GM15510 (cell line): ENCODE results near the gene SERINC2.

Experiments
- POLR2A ChIP-seq: IDR thresholded peaks from 3 replicates; pipeline ENCODE4 v1.6.1; 2011; ENCODE audit warnings: borderline replicate concordance; ENCODE audit not compliant: insufficient read length; ENCODE audit errors: extremely low read depth

SERINC2 gene

GRCh38 chr1:31421371-31422040 lies 8.5 kb downstream of the SERINC2 start:
- TF ChIP-seq POLR2A = no peak

- no peak for TF ChIP-seq POLR2A
Measured at GRCh38 chr1:31422505-31423319, 9.7 kb downstream of the SERINC2 start.

- no peak for TF ChIP-seq POLR2A
Measured at GRCh38 chr1:31423418-31423947, 10.5 kb downstream of the SERINC2 start.

- TF ChIP-seq POLR2A = no peak
Measured at GRCh38 chr1:31424568-31424967, 11.6 kb downstream of the SERINC2 start.

- TF ChIP-seq POLR2A = no peak
Measured at GRCh38 chr1:31425301-31426081, 12.5 kb downstream of the SERINC2 start.

- TF ChIP-seq POLR2A = no peak
Measured at GRCh38 chr1:31426249-31426922, 13.4 kb downstream of the SERINC2 start.

- no peak for TF ChIP-seq POLR2A
Measured at GRCh38 chr1:31427322-31427721, 14.3 kb downstream of the SERINC2 start.

- TF ChIP-seq POLR2A = no peak
Measured at GRCh38 chr1:31428436-31429221, 15.6 kb downstream of the SERINC2 start.

GRCh38 chr1:31429583-31429982 lies 16.6 kb downstream of the SERINC2 start:
- TF ChIP-seq POLR2A = no peak

- no peak for TF ChIP-seq POLR2A
Measured at GRCh38 chr1:31432592-31433395, 19.8 kb downstream of the SERINC2 start.

GRCh38 chr1:31433396-31433930 lies 20.4 kb downstream of the SERINC2 start:
- no peak for TF ChIP-seq POLR2A

- no peak for TF ChIP-seq POLR2A
Measured at GRCh38 chr1:31434101-31434871, 21.3 kb downstream of the SERINC2 start.

- no peak for TF ChIP-seq POLR2A
Measured at GRCh38 chr1:31434979-31435378, 22.0 kb downstream of the SERINC2 start.
